GM23338 (cell line): ENCODE measurements around the gene SLIT1. TPM values are rescaled to one million over a fixed set of nuclear protein-coding genes. Genes with fewer than 3 reads are reported as not detected.

Experiments used
- ATAC-seq: fragments of 200-7000 bp; cut with Tn5 transposase; 3 replicates; pipeline ENCODE4 v1.9.1; 2020
- DNase-seq: peaks from one replicate; pipeline ENCODE4 v3.0.0-alpha.2; 2015; ENCODE audit warnings: low spot score
- H2AFZ ChIP-seq: fragments of 200-600 bp; sonication (generic); 2 replicates; pipeline ENCODE4 v1.8.0; 2016; ENCODE audit warnings: antibody characterized with exemption, mild to moderate bottlenecking, moderate library complexity
- H3F3A ChIP-seq: fragments of 200-600 bp; sonication (generic); replicated peaks from 2 replicates; pipeline ENCODE4 v1.8.0; 2017; ENCODE audit warnings: antibody characterized with exemption, mixed run types, low read depth
- H3K27ac ChIP-seq: fragments of 200-600 bp; sonication (generic); 2 replicates; pipeline ENCODE4 v1.6.1; 2016; ENCODE audit warnings: low read depth
- H3K27me3 ChIP-seq: fragments of 200-600 bp; sonication (generic); 2 replicates; pipeline ENCODE4 v1.8.0; 2016; ENCODE audit warnings: mild to moderate bottlenecking, mixed run types, moderate library complexity; ENCODE audit not compliant: insufficient read depth
- H3K36me3 ChIP-seq: fragments of 200-600 bp; sonication (generic); 2 replicates; pipeline ENCODE4 v1.8.0; 2016; ENCODE audit warnings: mild to moderate bottlenecking; ENCODE audit not compliant: insufficient read depth
- H3K4me1 ChIP-seq: fragments of 200-600 bp; sonication (generic); 2 replicates; pipeline ENCODE4 v1.8.0; 2016; ENCODE audit warnings: mild to moderate bottlenecking, moderate library complexity; ENCODE audit not compliant: insufficient read depth
- H3K4me2 ChIP-seq: fragments of 200-600 bp; sonication (generic); 2 replicates; pipeline ENCODE4 v1.7.1; 2017; ENCODE audit warnings: mixed run types
- H3K4me3 ChIP-seq: fragments of 200-600 bp; sonication (generic); 2 replicates; pipeline ENCODE4 v1.6.1; 2016; ENCODE audit warnings: mixed run types
- H3K79me2 ChIP-seq: fragments of 200-600 bp; sonication (generic); replicated peaks from 2 replicates; pipeline ENCODE4 v1.8.0; 2017; ENCODE audit warnings: mild to moderate bottlenecking; ENCODE audit not compliant: insufficient read depth
- H3K9me2 ChIP-seq: fragments of 200-600 bp; sonication (generic); 2 replicates; pipeline ENCODE4 v1.8.0; 2017; ENCODE audit not compliant: insufficient read depth
- H4K20me1 ChIP-seq: fragments of 200-600 bp; sonication (generic); replicated peaks from 2 replicates; pipeline ENCODE4 v1.8.0; 2017; ENCODE audit warnings: mild to moderate bottlenecking; ENCODE audit not compliant: insufficient read depth
- H3K27ac Mint-ChIP-seq: 2 replicates; pipeline ENCODE4 v1.8.0; 2020; ENCODE audit warnings: inconsistent platforms, mild to moderate bottlenecking, moderate library complexity, mixed read lengths
- H3K27me3 Mint-ChIP-seq: 3 replicates; pipeline ENCODE4 v1.8.0; 2022; ENCODE audit warnings: low read depth, mild to moderate bottlenecking, moderate library complexity, mixed read lengths, inconsistent platforms; ENCODE audit not compliant: insufficient read depth, poor library complexity
- H3K36me3 Mint-ChIP-seq: 3 replicates; pipeline ENCODE4 v1.8.0; 2021; ENCODE audit warnings: low read depth, mild to moderate bottlenecking, inconsistent platforms, moderate library complexity, mixed read lengths
- H3K4me1 Mint-ChIP-seq: 3 replicates; pipeline ENCODE4 v1.8.0; 2020; ENCODE audit warnings: mild to moderate bottlenecking, inconsistent platforms, mixed read lengths
- H3K4me3 Mint-ChIP-seq: 3 replicates; pipeline ENCODE4 v1.8.0; 2021; ENCODE audit warnings: moderate library complexity, mild to moderate bottlenecking, inconsistent platforms, mixed read lengths
- H3K9me3 Mint-ChIP-seq: 3 replicates; pipeline ENCODE4 v1.8.0; 2020; ENCODE audit warnings: moderate library complexity, mild to moderate bottlenecking, inconsistent platforms, mixed read lengths
- EZH2phosphoT487 ChIP-seq: fragments of 200-600 bp; sonication (generic); IDR thresholded peaks from one replicate; pipeline ENCODE4 v1.8.1; 2018; ENCODE audit warnings: antibody characterized with exemption; ENCODE audit not compliant: unreplicated experiment
- NANOG ChIP-seq: IDR thresholded peaks from 2 replicates; pipeline ENCODE4 v1.6.1; 2016; ENCODE audit warnings: antibody characterized with exemption, borderline replicate concordance
- STAT1 ChIP-seq: IDR thresholded peaks from one replicate; pipeline ENCODE4 v1.6.1; 2016; ENCODE audit warnings: antibody characterized with exemption; ENCODE audit not compliant: unreplicated experiment
- ZNF331 ChIP-seq: fragments of 250-450 bp; sonication (Bioruptor Pico); IDR thresholded peaks from 2 replicates; pipeline ENCODE4 v1.5.0; 2020; ENCODE audit warnings: low read depth, mild to moderate bottlenecking, moderate library complexity
- ZNF462 ChIP-seq: fragments of 250-450 bp; sonication (Bioruptor Pico); IDR thresholded peaks from 2 replicates; pipeline ENCODE4 v1.5.0; 2020; ENCODE audit warnings: mild to moderate bottlenecking, moderate library complexity
- polyA plus RNA-seq: library from polyadenylated mRNA; unstranded; fragments of >200 nt; fragmentation: Nextera tagmentation; extraction: Ambion mirVana; gene quantifications from 2 replicates; pipeline ENCODE4 v1.2.1, GENCODE V29; 2016
- total RNA-seq: library from RNA; depleted of rRNA; stranded (reverse); fragments of >200 nt; shearing (Covaris generic); gene quantifications from 2 replicates; pipeline ENCODE4 v1.2.3, GENCODE V29; 2014
- TF ChIP-seq, protein P1 (sequence below): IDR thresholded peaks from 2 replicates; pipeline ENCODE4 v1.6.1; 2016; ENCODE audit warnings: antibody characterized with exemption
- TF ChIP-seq, protein P2 (sequence below): IDR thresholded peaks from one replicate; pipeline ENCODE4 v1.6.1; 2018; ENCODE audit warnings: antibody characterized with exemption; ENCODE audit not compliant: unreplicated experiment

The SLIT1 gene
- total and polyA plus RNA-seq, 2 experiments from 2014 or later: 0.76 to 1.7 TPM

DNA sequence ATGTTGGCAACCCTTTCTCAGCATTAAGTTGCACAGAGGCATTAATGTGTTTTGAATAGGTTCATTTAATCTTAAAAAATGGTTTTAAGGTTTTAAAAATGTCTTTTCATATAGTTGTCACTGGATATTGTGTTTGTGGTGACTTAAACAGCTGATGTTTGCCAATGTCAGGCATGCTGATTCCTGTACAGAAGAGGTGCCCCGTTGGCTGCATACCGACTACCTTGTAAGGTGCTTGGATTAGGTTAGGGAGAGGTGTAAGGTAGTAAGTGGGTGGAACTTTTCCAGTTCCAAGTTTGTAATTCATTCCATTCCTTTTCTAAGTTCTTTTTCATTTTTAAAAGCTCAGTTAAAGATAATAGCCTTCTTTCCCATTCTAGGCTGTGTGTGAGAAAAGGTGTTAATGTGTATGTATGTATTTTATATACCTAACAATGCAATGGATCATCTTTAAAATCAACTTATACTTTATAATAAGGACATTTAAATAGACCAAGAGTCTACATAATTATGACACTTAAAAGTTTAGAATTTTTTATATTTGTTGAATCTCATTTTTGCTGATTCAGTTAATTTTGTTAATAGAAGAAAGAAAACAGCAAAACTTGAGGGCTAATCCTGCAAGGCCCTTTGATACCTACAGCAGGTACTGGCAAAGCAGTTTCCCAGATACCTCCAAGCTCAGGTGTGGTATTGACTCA is 198.5 kb downstream of the SLIT1 start:
- Histone ChIP-seq H3K9me2 (peaks cover 5% of the 10 kb centered on the region; the same call in 1 of the 2 replicates), H4K20me1 (no peaks in the 10 kb centered on the region), H3K4me3 (no peak overlapping the region), H3K27ac (no peak overlapping the region), H3K4me1 (peaks cover 11% of the 10 kb centered on the region; the same call in 1 of the 2 replicates), H2AFZ (no peak overlapping the region), H3F3A (no peaks in the 10 kb centered on the region; the same call in 1 of the 2 replicates), H3K27me3 (no peaks in the 10 kb centered on the region), H3K79me2 (no peaks in the 10 kb centered on the region), H3K36me3 (no peaks in the 10 kb centered on the region), H3K4me2 (no peak overlapping the region)
- DNase-seq (no peak), ATAC-seq (no peak)
- peaks cover 38% of the 10 kb centered on the region for H3K4me1 Mint-ChIP-seq
- H3K36me3 Mint-ChIP-seq: peaks cover 4% of the 10 kb centered on the region; the same call in 1 of the 3 replicates
- no peak overlapping the region for H3K27ac Mint-ChIP-seq
- no peaks in the 10 kb centered on the region for H3K27me3 Mint-ChIP-seq
- H3K9me3 Mint-ChIP-seq: no peaks in the 10 kb centered on the region
- no peak for TF ChIP-seq EZH2phosphoT487
- TF ChIP-seq STAT1: no peak
- TF ChIP-seq, protein P1, sequence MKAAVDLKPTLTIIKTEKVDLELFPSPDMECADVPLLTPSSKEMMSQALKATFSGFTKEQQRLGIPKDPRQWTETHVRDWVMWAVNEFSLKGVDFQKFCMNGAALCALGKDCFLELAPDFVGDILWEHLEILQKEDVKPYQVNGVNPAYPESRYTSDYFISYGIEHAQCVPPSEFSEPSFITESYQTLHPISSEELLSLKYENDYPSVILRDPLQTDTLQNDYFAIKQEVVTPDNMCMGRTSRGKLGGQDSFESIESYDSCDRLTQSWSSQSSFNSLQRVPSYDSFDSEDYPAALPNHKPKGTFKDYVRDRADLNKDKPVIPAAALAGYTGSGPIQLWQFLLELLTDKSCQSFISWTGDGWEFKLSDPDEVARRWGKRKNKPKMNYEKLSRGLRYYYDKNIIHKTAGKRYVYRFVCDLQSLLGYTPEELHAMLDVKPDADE: no peak
- TF ChIP-seq, protein P2, sequence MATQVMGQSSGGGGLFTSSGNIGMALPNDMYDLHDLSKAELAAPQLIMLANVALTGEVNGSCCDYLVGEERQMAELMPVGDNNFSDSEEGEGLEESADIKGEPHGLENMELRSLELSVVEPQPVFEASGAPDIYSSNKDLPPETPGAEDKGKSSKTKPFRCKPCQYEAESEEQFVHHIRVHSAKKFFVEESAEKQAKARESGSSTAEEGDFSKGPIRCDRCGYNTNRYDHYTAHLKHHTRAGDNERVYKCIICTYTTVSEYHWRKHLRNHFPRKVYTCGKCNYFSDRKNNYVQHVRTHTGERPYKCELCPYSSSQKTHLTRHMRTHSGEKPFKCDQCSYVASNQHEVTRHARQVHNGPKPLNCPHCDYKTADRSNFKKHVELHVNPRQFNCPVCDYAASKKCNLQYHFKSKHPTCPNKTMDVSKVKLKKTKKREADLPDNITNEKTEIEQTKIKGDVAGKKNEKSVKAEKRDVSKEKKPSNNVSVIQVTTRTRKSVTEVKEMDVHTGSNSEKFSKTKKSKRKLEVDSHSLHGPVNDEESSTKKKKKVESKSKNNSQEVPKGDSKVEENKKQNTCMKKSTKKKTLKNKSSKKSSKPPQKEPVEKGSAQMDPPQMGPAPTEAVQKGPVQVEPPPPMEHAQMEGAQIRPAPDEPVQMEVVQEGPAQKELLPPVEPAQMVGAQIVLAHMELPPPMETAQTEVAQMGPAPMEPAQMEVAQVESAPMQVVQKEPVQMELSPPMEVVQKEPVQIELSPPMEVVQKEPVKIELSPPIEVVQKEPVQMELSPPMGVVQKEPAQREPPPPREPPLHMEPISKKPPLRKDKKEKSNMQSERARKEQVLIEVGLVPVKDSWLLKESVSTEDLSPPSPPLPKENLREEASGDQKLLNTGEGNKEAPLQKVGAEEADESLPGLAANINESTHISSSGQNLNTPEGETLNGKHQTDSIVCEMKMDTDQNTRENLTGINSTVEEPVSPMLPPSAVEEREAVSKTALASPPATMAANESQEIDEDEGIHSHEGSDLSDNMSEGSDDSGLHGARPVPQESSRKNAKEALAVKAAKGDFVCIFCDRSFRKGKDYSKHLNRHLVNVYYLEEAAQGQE: no peak
- TF ChIP-seq ZNF462: no peak
- TF ChIP-seq ZNF331: no peak
- no peak for TF ChIP-seq NANOG
- H3K4me3 Mint-ChIP-seq: no peak overlapping the region
